OCI-LY1 (cell line): ENCODE results near the gene NTSR1.

Experiments
- H2AFZ ChIP-seq: fragments of 200-600 bp; sonication (generic), shearing (Covaris generic); 2 replicates; pipeline ENCODE4 v1.6.0; 2014; ENCODE audit warnings: antibody characterized with exemption, mild to moderate bottlenecking, low read length
- H3F3A ChIP-seq: fragments of 200-600 bp; sonication (generic), shearing (Covaris generic); 2 replicates; pipeline ENCODE4 v1.6.0; 2014; ENCODE audit warnings: mild to moderate bottlenecking, antibody characterized with exemption, low read length, moderate library complexity; ENCODE audit not compliant: insufficient read depth
- H3K27ac ChIP-seq: fragments of 200-600 bp; sonication (generic); 2 replicates; pipeline ENCODE4 v1.5.1; 2014; ENCODE audit warnings: low read length, mixed run types, mild to moderate bottlenecking, low read depth; ENCODE audit not compliant: poor library complexity, severe bottlenecking
- H3K27me3 ChIP-seq: fragments of 200-600 bp; sonication (generic); 2 replicates; pipeline ENCODE4 v1.6.0; 2014; ENCODE audit warnings: antibody characterized with exemption, mild to moderate bottlenecking, low read length, moderate library complexity; ENCODE audit not compliant: insufficient read depth
- H3K36me3 ChIP-seq: fragments of 200-600 bp; sonication (generic); 2 replicates; pipeline ENCODE4 v1.6.1; 2014; ENCODE audit warnings: mild to moderate bottlenecking, antibody characterized with exemption, low read length, moderate library complexity, mixed read lengths; ENCODE audit not compliant: insufficient read depth
- H3K4me1 ChIP-seq: fragments of 200-600 bp; sonication (generic); 2 replicates; pipeline ENCODE4 v1.5.1; 2014; ENCODE audit warnings: mild to moderate bottlenecking, low read length, moderate library complexity; ENCODE audit not compliant: insufficient read depth, severe bottlenecking
- H3K4me2 ChIP-seq: fragments of 200-600 bp; sonication (generic), shearing (Covaris generic); 2 replicates; pipeline ENCODE4 v1.6.1; 2014; ENCODE audit warnings: low read length
- H3K4me3 ChIP-seq: fragments of 200-600 bp; sonication (generic); 2 replicates; pipeline ENCODE4 v1.5.1; 2014; ENCODE audit warnings: low read length, low read depth, mild to moderate bottlenecking, mixed read lengths; ENCODE audit not compliant: poor library complexity, severe bottlenecking
- H3K79me2 ChIP-seq: fragments of 200-600 bp; shearing (Covaris generic); 2 replicates; pipeline ENCODE4 v1.6.1; 2016; ENCODE audit warnings: mixed run types, low read length, mixed read lengths; ENCODE audit not compliant: insufficient read depth
- H3K9ac ChIP-seq: fragments of 200-600 bp; sonication (generic), shearing (Covaris generic); 2 replicates; pipeline ENCODE4 v1.6.1; 2014; ENCODE audit warnings: mild to moderate bottlenecking, low read length, mixed read lengths
- H3K9me2 ChIP-seq: fragments of 200-600 bp; sonication (generic), shearing (Covaris generic); 2 replicates; pipeline ENCODE4 v1.6.1; 2014; ENCODE audit warnings: low read depth, mild to moderate bottlenecking, low read length, mixed read lengths
- H3K9me3 ChIP-seq: fragments of 200-600 bp; shearing (Covaris generic); 2 replicates; pipeline ENCODE4 v1.6.1; 2014; ENCODE audit warnings: low read length, mixed read lengths
- H4K20me1 ChIP-seq: fragments of 200-600 bp; sonication (generic), shearing (Covaris generic); 2 replicates; pipeline ENCODE4 v1.6.0; 2016; ENCODE audit warnings: mild to moderate bottlenecking, low read length; ENCODE audit not compliant: insufficient read depth
- CTCF ChIP-seq: fragments of 200-600 bp; sonication (generic), shearing (Covaris generic); IDR thresholded peaks from 2 replicates; pipeline ENCODE4 v1.5.1; 2017; ENCODE audit warnings: mild to moderate bottlenecking, antibody characterized with exemption, low read length, moderate library complexity, mixed read lengths
- EZH2 ChIP-seq: fragments of 200-600 bp; sonication (generic), shearing (Covaris generic); IDR thresholded peaks from 2 replicates; pipeline ENCODE4 v1.8.0; 2017; ENCODE audit warnings: borderline replicate concordance, mixed run types, mild to moderate bottlenecking, antibody characterized with exemption, low read length, moderate library complexity, mixed read lengths

Gene NTSR1

GRCh38 chr20:62745952-62746288, 37.3 kb downstream of the NTSR1 start:
- H3K4me1 ChIP-seq = no peaks in the 10 kb centered on the region
- no peaks in the 10 kb centered on the region for H3K36me3 ChIP-seq
- no peaks in the 10 kb centered on the region for H3K79me2 ChIP-seq
- 0 out of 2 replicates have a peak, but pooled peaks cover 3% of the 10 kb centered on the region for H3K9me3 ChIP-seq
- no peaks in the 10 kb centered on the region for H4K20me1 ChIP-seq
- H3K9ac ChIP-seq = no peak overlapping the region
- no peak overlapping the region for H3K4me2 ChIP-seq
- no peak overlapping the region for H3K4me3 ChIP-seq
- H3K27ac ChIP-seq = no peak overlapping the region
- TF ChIP-seq CTCF = no peak
- no peak for TF ChIP-seq EZH2
- no peaks in the 10 kb centered on the region for H3F3A ChIP-seq
- no peak overlapping the region for H2AFZ ChIP-seq
- no peaks in the 10 kb centered on the region for H3K9me2 ChIP-seq
- peaks cover 16% of the 10 kb centered on the region; the same call in 1 of the 2 replicates for H3K27me3 ChIP-seq

DNA sequence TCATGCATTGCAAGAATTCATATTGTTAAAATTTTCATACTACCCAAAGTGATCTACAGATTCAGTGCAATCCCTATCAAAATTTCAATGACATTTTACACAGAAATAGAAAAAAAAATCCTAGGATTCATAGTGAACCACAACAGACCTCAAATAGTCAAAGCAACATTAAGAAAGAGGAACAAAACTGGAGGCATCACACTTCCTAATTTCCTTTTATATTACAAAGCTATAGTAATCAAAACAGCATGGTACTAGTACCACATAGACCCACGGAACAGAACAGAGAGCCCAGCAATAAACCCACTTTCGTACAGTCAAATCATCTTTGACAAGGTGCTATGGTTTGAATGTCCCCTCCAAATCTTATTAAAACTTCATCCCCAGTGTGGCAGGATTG, 39.7 kb downstream of the NTSR1 start:
- no peaks in the 10 kb centered on the region for H4K20me1 ChIP-seq
- H3K27me3 ChIP-seq = peaks cover 7% of the 10 kb centered on the region; the same call in 1 of the 2 replicates
- H2AFZ ChIP-seq = no peak overlapping the region
- 0 out of 2 replicates have a peak, but pooled peaks cover 3% of the 10 kb centered on the region for H3K9me3 ChIP-seq
- H3K79me2 ChIP-seq = no peaks in the 10 kb centered on the region
- no peaks in the 10 kb centered on the region for H3F3A ChIP-seq
- no peaks in the 10 kb centered on the region for H3K4me1 ChIP-seq
- TF ChIP-seq EZH2 (no peak), CTCF (no peak)
- H3K9ac ChIP-seq = no peak overlapping the region
- H3K36me3 ChIP-seq = no peaks in the 10 kb centered on the region
- no peak overlapping the region for H3K27ac ChIP-seq
- H3K4me3 ChIP-seq = no peak overlapping the region
- H3K4me2 ChIP-seq = no peak overlapping the region
- H3K9me2 ChIP-seq = no peaks in the 10 kb centered on the region

GRCh38 chr20:62749851-62750445, 41.3 kb downstream of the NTSR1 start:
- TF ChIP-seq EZH2 (no peak), CTCF (no peak)
- H2AFZ ChIP-seq = no peak overlapping the region

More at GRCh38 chr20:62749851-62750445, 41.3 kb downstream of the NTSR1 start:
- Histone ChIP-seq H4K20me1 (no peaks in the 10 kb centered on the region), H3K36me3 (no peaks in the 10 kb centered on the region), H3K4me3 (no peak overlapping the region), H3K27me3 (peaks cover 7% of the 10 kb centered on the region; the same call in 1 of the 2 replicates), H3K4me1 (no peaks in the 10 kb centered on the region), H3K9me3 (0 out of 2 replicates have a peak, but pooled peaks cover 3% of the 10 kb centered on the region), H3K79me2 (no peaks in the 10 kb centered on the region), H3K27ac (no peak overlapping the region), H3K9ac (no peak overlapping the region), H3K9me2 (no peaks in the 10 kb centered on the region), H3K4me2 (no peak overlapping the region), H3F3A (no peaks in the 10 kb centered on the region)
